RWPE1 (cell line): Measurements from ENCODE around the gene RBKS.
A peak's percentile ranks its signal among the peaks of the same experiment; 100 is the strongest.

Experiments
- CTCF ChIA-PET: fragments of 350-600 bp; sonication (Branson Sonifier 250); formaldehyde crosslinking; extraction: SDS; loops from one replicate; lab custom pipeline; 2021; lab: Yijun Ruan, JAX
- POLR2A ChIA-PET: fragments of 400-600 bp; formaldehyde crosslinking; extraction: SDS; loops from one replicate; lab custom pipeline; 2020; ENCODE audit warnings: antibody characterized with exemption; ENCODE audit not compliant: low non-redundant PET; lab: Yijun Ruan, JAX
- DNase-seq: peaks from one replicate; pipeline ENCODE4 v3.0.0; 2012; ENCODE audit warnings: low spot score
- H3K27ac ChIP-seq: fragments of 450-650 bp; 2 replicates; pipeline ENCODE4 v1.5.1; 2017
- TF ChIP-seq, protein P1 (sequence below): fragments of 450-650 bp; conservative IDR thresholded peaks from 2 replicates; pipeline ENCODE4 v1.5.1; 2017; ENCODE audit warnings: low read depth, mild to moderate bottlenecking

The RBKS gene

DNA sequence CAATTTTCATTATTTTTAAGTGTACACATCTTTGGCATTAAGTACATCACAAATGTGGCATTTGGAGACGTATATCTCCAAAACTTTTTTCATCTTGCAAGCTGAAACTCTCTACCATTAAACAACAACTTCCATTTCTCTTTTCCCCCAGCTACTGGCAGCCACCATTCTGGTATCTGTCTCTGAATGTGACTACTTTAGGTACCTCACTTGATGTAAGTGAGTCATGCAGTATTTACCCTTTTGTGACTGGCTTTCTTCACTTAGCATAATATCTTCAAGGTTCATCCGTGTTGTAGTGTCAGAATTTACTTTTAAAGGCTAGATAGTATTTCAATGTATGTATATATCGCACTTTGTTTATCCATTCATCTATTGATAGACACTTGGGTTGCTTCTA lies 17.4 kb upstream of the RBKS start:
- POLR2A ChIA-PET = no interaction called here
- TF ChIP-seq, protein P1, sequence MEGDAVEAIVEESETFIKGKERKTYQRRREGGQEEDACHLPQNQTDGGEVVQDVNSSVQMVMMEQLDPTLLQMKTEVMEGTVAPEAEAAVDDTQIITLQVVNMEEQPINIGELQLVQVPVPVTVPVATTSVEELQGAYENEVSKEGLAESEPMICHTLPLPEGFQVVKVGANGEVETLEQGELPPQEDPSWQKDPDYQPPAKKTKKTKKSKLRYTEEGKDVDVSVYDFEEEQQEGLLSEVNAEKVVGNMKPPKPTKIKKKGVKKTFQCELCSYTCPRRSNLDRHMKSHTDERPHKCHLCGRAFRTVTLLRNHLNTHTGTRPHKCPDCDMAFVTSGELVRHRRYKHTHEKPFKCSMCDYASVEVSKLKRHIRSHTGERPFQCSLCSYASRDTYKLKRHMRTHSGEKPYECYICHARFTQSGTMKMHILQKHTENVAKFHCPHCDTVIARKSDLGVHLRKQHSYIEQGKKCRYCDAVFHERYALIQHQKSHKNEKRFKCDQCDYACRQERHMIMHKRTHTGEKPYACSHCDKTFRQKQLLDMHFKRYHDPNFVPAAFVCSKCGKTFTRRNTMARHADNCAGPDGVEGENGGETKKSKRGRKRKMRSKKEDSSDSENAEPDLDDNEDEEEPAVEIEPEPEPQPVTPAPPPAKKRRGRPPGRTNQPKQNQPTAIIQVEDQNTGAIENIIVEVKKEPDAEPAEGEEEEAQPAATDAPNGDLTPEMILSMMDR = no peak
- H3K27ac ChIP-seq = no peak overlapping the region
- no peak for DNase-seq
- CTCF ChIA-PET = no interaction called here

GRCh38 chr2:27906074-27906473 lies 15.9 kb upstream of the RBKS start:
- ChIA-PET POLR2A (no interaction called here), CTCF (no interaction called here)
- H3K27ac ChIP-seq = no peak overlapping the region
- TF ChIP-seq, protein P1 = no peak
- no peak for DNase-seq

DNA sequence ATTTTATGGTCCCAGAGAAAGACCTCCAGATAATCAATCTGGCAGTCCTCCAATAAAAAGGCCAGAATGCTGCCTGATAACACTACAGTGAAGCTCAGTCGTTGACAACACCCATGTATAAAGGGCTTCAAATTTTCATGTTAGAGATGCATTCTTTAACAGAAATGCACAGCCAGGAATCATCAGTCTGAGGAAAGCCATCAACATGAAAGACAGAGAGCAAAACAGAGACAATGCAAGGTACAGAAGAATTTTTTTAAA lies 14.1 kb upstream of the RBKS start:
- POLR2A ChIA-PET = no interaction called here
- CTCF ChIA-PET = no interaction called here
- no peak for DNase-seq
- no peak overlapping the region for H3K27ac ChIP-seq
- TF ChIP-seq, protein P1 = no peak

- DNase-seq = peak; percentile 19
- ChIA-PET CTCF (interaction anchor here (0.6 kb wide), 1 partner anchor 207 kb away, joined by 3 read pairs; no protein-coding TSS in a partner anchor), POLR2A (no interaction called here)
- H3K27ac ChIP-seq = no peak overlapping the region
- TF ChIP-seq, protein P1 = no peak
Measured at GRCh38 chr2:27903649-27904404, 13.6 kb upstream of the RBKS start.

GRCh38 chr2:27903018-27903417 lies 12.8 kb upstream of the RBKS start:
- TF ChIP-seq, protein P1 = no peak
- no peak for DNase-seq
- ChIA-PET CTCF (interaction anchor here (0.6 kb wide), 1 partner anchor 207 kb away, joined by 3 read pairs; no protein-coding TSS in a partner anchor), POLR2A (no interaction called here)
- no peak overlapping the region for H3K27ac ChIP-seq

DNA sequence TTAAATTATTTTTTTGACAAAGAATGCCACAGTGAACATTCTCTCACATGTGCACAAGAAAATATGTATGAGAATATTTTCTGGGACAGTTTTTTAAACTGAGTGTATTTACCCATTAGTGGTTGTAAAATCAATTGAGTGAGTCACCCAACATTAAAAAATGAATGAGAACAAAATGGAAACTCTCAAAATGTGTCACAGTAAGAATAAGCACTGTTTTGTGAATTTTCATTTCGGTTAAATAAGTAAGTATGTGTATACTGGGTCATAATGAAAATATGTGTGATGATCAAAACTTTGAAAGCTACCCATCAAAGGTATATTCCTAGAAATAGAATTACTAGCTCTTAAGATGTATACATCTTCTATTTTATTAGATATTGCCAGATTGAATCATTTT lies 11.9 kb upstream of the RBKS start:
- TF ChIP-seq, protein P1 = no peak
- POLR2A ChIA-PET = no interaction called here
- CTCF ChIA-PET = no interaction called here
- H3K27ac ChIP-seq = no peak overlapping the region
- DNase-seq = no peak
